Keratinocyte (primary cell): Measurements from ENCODE around the gene DUSP14.

Experiments
- EZH2 ChIP-seq: IDR thresholded peaks from one replicate; pipeline ENCODE4 v1.6.1; 2012; ENCODE audit warnings: inconsistent platforms, mild to moderate bottlenecking, low read length, moderate library complexity
- TF ChIP-seq, protein P1 (sequence below), 3 experiments: IDR thresholded peaks in 1 of 3; conservative IDR thresholded peaks in 1 of 3; optimal IDR thresholded peaks in 1 of 3; 2 replicates in 2 of 3; 3 replicates in 1 of 3; pipeline versions ENCODE3 to v1.5.1; 2011; ENCODE audit warnings: low read length in 3 of 3, mild to moderate bottlenecking in 3 of 3, moderate library complexity in 2 of 3, control low read depth in 1 of 3, inconsistent platforms in 1 of 3; ENCODE audit not compliant: insufficient read depth in 2 of 3; ENCODE audit errors: extremely low read depth in 1 of 3

DNA sequence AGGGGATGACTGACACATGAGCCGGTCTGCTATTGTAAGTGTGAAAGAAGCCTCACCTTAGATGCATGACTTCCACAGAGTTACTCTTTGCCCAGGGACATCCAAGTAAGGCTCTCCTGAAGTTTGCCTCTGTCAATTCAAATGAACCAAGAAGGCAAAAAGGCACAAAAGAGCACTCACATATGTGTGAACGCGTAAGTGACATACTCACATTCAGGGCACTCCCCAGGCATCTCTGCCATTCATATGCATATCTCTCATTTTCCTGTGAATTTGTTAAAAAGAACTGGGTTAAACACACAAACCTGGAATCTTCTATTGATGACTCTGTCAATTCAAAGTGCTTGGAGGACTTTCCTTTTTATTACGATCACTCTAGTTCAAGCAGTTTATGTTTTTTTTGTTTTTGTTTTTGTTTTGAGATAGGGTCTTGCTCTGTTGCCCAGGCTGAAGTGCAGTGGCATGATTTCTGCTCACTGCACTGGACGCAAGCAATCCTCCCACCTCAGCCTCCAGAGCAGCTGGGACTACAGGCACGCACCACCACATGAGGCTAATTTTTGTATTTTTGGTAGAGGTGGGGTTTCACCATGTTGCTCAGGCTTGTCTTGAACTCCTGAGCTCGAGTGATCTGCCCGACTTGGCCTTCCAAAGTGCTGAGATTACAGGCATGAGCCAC, 49.4 kb downstream of the DUSP14 start:
- TF ChIP-seq, protein P1, sequence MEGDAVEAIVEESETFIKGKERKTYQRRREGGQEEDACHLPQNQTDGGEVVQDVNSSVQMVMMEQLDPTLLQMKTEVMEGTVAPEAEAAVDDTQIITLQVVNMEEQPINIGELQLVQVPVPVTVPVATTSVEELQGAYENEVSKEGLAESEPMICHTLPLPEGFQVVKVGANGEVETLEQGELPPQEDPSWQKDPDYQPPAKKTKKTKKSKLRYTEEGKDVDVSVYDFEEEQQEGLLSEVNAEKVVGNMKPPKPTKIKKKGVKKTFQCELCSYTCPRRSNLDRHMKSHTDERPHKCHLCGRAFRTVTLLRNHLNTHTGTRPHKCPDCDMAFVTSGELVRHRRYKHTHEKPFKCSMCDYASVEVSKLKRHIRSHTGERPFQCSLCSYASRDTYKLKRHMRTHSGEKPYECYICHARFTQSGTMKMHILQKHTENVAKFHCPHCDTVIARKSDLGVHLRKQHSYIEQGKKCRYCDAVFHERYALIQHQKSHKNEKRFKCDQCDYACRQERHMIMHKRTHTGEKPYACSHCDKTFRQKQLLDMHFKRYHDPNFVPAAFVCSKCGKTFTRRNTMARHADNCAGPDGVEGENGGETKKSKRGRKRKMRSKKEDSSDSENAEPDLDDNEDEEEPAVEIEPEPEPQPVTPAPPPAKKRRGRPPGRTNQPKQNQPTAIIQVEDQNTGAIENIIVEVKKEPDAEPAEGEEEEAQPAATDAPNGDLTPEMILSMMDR (optimal IDR thresholded peaks at IDR 0.05 in 1 of 3, IDR thresholded peaks at IDR 0.05 in 1 of 3, conservative IDR thresholded peaks at IDR 0.05 in 1 of 3; ENCODE audit: extremely low read depth in 1 of 3, insufficient read depth in 2 of 3, low read length in 3 of 3) = no peak
- TF ChIP-seq EZH2 = no peak
